GM13976 (cell line): ENCODE data around the gene MYCL.

ENCODE experiments used
- DNase-seq: peaks from one replicate; pipeline ENCODE4 v3.0.0; 2012; ENCODE audit warnings: low spot score
- in situ Hi-C: fragments of 300-500 bp; cut with MboI; formaldehyde crosslinking; loops from one replicate; pipeline ENCODE4 v1.12.0; 2022; ENCODE audit warnings: low sequenced_read_pairs, mixed read lengths, inconsistent platforms; ENCODE audit not compliant: unreplicated experiment
- TF ChIP-seq, protein P1 (sequence below): IDR thresholded peaks from 2 replicates; pipeline ENCODE4 v1.5.1; 2012; ENCODE audit warnings: borderline replicate concordance, mild to moderate bottlenecking; ENCODE audit not compliant: insufficient read depth; ENCODE audit errors: extremely low read depth, missing control alignments, control extremely low read depth

The MYCL gene

DNA sequence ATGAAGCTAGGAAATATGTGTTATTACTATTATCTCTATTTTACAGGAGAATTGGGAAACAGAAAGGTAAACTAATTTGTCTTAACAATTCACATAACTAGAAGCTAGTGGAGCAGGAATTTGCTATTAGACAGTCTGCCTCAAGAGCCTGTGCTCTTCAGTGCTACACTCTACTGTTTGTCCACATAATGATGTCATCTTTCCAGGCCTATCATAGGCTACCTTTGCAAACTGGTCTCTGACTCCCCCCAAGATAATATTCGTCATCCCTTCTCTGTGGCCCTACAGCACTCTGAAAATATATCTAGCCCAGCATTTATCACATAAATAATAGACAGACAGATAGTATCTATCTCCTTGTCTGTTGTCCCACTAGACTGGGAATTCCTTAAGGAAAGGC is 52.5 kb downstream of the MYCL start:
- DNase-seq, result no peak
- in situ Hi-C loops, result no loop called here
- TF ChIP-seq, protein P1, sequence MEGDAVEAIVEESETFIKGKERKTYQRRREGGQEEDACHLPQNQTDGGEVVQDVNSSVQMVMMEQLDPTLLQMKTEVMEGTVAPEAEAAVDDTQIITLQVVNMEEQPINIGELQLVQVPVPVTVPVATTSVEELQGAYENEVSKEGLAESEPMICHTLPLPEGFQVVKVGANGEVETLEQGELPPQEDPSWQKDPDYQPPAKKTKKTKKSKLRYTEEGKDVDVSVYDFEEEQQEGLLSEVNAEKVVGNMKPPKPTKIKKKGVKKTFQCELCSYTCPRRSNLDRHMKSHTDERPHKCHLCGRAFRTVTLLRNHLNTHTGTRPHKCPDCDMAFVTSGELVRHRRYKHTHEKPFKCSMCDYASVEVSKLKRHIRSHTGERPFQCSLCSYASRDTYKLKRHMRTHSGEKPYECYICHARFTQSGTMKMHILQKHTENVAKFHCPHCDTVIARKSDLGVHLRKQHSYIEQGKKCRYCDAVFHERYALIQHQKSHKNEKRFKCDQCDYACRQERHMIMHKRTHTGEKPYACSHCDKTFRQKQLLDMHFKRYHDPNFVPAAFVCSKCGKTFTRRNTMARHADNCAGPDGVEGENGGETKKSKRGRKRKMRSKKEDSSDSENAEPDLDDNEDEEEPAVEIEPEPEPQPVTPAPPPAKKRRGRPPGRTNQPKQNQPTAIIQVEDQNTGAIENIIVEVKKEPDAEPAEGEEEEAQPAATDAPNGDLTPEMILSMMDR, result no peak

DNA sequence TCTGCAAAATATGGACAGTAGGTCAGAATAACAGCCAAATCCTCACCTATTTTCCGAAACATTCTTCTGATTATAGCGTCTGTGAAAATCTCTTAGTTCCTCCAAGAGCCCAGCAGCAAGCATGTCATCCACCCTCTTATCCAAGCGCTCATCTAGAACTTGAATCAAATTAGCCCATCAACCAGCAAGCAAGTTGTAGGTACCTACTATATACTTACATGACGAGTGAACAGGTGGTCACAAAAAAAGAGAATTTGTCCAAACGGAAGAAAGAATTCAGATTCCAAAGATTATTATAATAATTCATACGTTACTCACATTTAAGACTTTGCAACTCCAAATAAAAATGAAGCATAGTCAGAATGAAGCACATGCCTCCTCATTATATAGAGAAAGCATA is 53.8 kb downstream of the MYCL start:
- in situ Hi-C loops, result no loop called here
- no peak for DNase-seq
- TF ChIP-seq, protein P1, result no peak

DNA sequence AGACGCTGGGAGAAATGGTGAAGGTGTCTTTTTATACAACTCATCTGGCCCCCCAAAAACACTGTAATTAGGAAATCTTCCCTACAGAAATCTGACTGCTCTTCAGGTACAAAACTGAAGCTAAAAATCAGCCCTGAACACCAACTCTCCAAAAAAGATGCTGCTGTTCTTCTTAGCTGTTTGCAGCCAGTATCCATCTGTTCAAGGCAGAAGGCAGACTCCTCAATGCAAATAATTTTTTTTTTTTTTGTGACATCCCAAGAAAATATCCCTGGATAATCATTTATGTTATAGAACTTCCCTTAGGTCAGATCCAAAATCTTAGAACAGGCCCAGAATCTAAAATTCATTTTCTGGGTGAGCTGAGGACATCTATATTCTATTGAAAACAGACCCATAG is 54.9 kb downstream of the MYCL start:
- TF ChIP-seq, protein P1, result no peak
- no peak for DNase-seq
- in situ Hi-C loops, result no loop called here

DNA sequence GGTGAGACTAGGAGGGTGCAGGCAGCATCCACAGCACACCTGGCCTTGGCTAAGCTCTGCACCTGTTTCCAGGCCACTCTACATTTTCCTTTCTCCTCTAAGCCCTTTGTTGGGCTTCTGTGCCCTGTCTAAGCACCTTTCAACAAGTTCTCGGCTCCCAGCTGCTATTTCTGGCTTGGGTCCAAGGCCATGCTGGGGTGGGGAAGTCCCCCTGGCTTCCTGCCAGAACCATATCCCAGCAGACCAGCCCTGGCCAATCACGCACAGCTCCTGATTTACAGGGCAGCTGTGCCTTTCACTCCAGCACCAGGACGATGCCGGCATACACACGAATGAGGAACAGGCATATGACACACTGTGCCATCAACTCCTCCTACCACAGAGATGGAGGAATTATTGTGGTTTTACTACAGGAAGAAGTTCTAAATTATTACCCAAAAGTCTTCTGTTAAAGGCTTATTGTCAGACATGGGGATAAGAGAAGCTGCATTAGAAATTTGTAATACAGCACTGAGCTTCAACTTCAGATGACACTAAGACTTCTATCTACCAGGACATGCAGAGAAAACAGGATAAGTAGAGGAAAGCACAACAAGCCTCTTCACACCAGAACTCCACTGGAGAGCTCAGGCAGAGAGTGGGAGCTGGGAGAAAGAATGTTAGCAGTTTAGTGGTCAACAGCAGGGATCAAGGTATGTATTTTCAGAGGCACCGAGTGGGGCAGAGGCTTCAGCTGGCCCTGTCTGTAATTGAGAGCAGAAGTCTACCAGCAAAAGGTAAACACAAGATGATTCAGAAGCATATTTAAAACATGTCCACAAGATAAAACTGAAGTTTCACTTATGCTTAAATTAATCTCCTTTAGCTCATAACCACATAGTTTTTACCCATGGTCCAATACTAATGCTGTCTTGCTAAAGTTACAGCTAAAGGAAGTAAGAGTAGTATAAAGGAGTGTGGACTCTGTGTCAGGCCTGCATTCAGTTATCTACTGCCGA is 55.8 kb downstream of the MYCL start:
- TF ChIP-seq, protein P1, result no peak
- in situ Hi-C loops, result no loop called here
- peak; percentile 43 for DNase-seq
